HS-27A (cell line): ENCODE results near the gene UTY.

ENCODE experiments used
- DNase-seq: peaks from one replicate; pipeline ENCODE4 v3.0.0-alpha.2; 2012; ENCODE audit warnings: low read depth, missing footprints

Gene UTY

DNA sequence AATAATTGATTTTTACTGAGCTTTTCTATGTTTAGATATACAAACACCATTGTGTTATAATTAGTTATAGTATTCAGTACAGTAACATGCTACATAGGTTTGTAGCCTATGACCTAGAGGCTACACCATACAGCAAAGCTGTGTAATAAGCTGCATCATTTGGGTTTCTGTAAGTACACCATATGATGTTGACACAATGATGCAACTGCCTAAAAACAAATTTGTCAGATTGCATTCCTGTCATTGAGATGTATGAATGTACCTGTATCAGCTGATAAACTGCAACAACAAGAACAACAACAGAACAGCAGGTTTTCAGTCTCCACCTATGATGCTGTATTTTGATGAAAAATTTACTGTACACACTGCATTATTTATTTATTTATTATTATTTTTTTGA, 64.3 kb downstream of the UTY start:
- no peak for DNase-seq

DNA sequence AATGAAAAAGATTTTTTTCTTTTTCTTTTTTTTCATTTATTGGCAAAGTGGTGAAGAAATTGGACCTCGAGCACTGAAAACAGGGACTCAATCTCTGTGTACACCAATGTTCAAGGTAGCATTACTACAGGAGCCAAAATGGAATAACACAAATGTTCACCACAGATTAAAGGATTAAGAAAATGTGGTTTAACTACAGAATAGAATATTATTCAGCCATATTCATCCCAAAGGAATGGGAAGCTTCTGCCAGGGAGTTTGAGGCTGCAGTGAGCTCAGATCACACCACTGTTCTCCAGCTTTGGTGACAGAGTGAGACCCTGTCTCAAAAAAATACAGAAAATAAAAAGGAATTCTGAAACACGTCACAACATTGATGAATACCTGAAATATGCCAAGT, 81.0 kb downstream of the UTY start:
- no peak for DNase-seq

DNA sequence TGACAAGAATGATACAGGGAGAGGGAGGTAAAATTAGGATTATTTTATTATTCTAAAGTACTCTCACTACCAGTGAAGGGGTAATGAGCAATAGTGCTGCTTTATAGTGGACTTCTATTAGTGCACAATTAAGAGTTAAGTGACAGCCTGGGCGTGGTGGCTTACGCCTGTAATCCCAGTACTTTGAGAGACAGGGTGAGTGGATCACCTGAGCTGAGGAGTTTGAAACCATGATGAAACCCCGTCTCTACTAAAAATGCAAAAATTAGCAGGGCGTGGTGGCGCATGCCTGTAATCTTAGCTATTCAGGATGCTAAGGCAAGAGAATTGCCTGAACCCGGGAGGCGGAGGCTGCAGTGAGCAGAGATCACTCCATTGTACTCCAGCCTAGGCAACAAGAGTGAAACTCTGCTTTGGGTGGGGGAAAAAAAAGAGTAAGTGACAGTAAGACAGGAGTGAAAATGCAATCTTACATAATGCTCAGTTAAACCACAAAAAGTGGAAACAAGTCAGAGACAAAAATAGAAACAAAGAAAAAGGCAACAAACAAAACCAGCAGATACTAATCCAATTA, 98.6 kb downstream of the UTY start:
- no peak for DNase-seq

DNA sequence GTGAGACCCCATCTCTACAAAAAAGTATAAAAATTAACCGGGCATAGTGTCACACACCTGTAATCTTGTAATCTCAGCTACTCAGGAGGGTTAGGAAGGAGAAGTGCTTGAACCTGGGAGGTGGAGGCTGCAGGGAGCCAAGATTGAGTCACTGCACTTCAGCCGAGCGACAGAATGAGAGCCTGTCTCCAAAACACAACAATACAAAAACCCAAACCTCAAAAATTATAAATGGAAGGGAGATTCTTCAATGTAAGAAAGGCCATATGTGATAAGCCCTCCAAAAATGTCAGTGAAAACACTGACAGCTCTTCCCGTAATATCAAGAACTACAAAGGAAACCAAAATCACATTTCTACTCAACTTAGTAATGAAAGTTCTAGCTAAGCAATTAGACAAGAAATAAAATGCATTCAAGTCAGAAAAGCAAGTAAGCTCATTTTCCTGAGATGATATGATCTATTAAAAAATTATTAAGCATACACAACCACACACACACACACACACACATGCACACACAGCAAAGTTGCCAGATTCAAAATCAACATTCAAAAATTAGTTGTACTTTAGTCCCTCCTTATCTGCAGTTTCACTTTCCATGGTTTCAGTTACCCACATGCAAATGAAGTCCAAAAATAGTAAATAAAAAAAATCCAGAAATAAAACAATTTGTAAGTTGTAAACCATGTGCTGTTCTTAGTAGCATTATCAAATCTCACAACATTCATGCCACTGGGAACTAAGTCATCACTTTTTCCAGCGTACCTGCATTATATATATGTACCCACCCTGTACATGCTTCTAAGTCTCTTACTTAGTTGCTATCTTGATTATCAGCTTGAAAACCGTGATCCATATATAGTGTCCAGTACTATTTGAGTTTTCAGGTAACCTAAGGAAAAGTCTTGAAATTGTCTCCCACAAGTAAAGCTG, 108.7 kb downstream of the UTY start:
- DNase-seq = no peak

DNA sequence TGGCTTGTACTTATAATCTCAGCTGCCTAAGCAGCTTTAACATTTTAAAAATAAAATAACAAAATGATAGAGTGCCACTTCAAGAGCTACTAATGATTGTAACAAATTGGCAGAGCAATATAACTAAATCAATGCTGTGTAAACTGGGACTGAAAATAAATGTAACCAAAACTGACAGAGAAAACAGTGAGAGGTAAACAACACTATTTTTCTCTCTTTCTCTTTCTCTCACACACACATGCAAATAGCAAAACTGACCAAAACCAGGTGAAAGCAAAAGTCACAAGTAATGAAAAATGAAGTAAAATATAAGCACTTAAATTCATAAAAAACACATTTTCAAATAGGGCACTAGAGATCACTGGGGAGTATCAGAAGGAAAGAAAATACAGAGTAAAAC, 109.6 kb downstream of the UTY start:
- DNase-seq = no peak

DNA sequence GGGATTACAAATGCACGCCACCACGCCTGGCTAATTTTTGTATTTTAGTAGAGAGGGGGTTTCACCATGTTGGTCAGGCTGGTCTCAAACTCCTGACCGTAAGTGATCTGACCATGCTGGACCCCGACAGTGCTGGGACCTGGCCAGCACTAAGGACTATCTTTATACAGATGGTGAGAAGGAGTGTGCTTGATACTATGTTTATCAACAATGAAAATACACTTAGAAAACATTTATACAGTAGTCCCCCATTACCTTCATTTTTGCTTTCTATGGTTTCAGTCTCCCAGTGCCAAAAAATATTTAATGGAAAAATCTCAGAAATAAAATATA, 111.4 kb downstream of the UTY start:
- no peak for DNase-seq

DNA sequence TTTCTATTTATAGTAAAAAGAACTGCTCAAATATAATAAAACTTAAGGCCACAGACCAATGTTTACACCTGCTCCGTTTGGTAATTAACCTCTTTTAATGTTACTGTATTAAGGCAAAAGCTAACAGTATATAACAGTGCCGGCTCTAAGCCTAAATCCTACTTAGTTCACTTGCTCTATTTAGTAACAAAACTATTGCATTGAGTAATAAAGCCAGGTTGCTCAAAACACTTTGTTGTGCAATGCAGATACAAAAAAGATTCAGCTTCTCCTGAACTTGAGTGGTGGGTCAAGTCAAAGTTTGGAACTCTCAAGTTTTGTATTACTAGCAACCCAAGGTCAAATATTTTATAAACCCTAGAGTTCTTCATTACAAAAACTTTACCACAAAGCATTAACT, 116.2 kb downstream of the UTY start:
- DNase-seq = no peak

DNA sequence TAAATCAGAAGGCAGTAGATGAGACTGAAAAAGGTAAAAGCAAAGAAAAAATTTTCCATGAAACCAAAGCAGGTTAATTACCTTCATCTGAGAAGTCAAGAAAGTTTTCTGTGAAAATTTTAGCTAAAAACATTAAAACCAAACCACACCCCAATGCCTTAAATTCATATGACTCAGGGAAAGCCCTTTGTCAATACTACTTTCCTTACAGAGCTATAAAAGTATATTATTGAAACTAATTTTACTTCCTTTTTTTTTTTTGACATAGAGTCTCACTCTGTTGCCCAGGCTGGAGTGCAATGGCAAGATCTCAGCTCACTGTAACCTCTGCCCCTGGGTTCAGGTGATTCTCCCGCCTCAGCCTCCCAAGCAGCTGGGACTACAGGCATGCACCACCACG, 117.2 kb downstream of the UTY start:
- DNase-seq = no peak

DNA sequence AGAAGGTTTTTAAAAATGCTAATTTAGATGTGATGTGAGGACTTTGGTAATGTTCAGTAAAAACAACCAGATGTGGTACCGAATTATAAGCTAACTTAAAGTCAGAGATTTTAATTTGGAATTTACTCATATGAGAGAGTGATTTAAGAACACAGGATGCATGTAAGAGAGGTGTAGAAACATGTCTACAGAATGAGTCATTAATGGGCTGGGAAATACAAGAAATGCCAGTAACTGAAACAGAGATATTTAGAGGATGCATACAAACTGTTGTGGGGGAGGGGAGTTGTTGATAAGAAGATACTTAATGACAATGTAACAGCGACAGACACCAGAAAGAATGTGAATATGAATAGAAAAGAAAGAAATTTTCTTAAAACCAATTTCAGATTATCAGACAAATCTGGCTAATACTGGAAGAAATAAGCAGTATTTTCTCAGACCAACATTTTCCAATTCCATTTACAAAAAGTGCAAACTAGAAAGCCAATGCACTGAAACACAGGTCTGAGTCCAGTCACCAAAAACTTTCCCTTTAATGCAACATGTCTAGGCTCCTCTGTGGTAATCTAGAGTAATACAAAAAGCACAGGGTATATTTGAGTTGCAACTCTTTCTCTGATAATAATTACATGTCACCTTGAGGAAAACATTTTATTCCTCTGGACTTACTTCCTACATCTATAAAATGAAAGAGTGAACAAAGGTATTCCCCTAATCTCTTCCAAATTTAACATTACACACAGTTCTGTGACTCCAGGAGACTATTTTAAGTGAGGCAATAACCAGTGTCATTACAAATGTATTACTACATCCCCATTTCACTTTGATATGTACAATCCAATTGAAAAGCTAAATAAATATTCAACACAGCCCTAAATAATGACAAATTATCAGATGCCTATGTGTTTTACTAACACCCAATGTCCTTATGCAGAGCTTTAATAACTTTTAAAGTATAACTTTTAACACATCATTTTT, 117.9 kb downstream of the UTY start:
- peak; percentile 19 for DNase-seq

DNA sequence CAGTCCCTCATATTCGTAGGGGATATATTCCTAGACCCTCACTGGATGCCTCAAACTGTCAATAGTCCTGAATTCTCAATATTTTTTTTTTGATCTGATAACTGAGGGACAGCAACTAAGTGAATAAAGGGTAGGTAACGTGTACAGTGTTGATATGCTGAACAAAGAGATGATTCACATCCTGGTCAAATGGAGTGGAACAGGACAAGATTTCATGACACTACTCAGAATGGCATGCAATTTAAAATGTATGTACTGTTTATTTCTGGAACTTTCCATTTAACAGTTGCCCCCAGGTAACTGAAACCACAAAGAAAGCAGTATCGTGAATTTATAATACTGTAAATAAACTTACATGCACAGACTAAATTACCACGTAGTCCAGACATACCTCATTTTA, 128.4 kb downstream of the UTY start:
- DNase-seq = no peak

DNA sequence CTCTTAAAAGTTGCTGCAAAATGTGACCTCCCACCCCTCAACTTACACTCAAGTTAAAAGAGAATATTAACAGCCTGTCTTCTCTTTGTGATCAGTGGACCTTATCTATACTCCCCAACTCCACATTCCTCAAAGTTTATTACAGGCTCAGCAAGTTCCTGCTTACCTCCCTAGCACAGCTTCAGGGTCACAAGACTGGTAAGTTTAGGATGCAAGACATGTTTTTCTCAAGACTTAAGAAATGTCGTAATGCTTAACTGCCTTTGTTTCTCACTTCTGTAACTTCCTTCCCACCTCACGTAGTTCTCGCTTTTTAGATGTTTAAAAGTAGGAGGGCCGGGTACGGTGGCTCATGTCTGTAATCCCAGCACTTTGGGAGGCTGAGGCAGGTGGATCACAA, 132.7 kb downstream of the UTY start:
- DNase-seq = no peak

DNA sequence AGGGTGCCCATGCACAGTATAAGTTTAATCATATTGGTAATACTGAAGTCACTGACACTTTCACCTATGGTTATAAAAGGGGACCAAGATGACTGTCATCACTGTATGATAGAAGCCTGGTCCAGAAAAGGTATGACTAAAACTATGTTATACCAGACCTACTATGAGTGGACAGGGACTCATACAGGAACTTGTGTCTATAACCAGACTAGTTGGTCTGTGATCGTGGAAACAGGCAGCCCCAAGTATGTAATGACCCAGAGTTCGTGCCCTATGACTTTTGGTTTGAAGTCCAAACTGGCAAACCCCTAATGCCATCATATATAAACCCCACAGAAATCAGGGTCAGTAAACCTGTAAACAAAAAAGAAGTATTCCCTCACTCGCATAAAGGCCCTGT, 134.3 kb downstream of the UTY start:
- DNase-seq = no peak

DNA sequence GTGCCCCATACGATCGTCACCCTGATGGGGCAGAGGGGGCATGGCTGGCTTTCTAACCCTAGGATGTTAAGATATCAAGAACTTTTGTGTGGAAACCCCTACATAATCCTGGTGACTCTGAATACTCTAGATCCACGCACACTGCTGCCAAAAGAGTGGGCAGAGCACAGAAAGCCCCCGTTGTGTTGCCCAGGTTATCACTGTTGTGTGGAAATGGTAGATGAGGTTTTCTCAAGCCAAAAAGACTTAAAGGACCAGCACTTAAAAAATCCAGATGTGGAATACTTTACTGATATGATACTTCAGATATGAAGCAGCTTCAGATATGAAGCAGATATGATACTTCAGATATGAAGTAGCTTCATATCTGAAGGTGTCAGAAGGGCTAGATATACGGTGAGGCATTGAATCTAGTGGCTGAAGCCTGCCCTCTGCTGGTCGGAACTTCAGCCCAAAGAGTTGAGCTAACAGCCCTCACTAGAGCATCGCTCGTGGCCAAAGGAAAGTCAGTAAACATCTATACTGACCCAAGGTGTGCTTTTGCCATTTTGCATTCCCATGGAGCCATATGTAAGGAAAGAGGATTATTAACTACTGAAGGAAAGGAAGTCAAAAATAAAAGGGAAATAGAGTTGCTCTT, 136.4 kb downstream of the UTY start:
- DNase-seq = no peak

DNA sequence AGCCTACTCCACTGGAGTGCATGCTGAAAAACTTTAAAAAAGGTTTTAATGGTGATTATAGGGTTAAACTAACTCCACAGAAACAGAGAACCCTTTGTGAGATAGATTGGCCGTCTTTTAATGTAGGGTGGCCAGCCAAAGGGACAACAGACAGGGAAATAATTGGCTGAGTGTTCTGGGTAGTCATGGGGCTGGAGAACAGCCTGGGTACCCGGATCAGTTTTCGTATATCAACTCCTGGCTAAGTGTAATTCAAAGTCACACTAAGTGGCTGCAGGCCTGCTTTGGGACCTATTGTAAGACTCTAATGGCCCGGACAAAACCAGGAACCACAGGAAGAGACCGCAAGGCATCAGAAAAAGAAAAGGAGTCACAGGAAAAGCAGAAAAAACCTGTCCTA, 139.9 kb downstream of the UTY start:
- no peak for DNase-seq

DNA sequence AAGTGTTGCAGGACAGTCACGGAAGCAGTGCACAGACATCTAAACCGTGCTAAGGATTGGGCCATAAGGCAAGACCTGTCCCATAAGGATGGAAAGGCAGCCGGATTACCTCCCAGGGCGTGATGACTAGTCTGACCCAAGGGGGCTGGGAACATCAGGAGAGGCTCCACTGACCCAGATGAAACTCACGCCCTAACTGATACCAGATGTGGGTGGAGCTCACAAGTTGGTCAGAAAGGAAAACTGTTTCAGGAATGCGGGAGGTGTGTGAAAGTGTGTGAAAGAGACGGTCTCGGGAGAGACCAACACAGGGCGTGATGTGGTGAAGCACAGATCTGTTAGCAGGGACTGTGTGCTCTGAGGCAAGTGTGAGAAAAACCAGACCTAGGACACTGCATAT, 140.5 kb downstream of the UTY start:
- DNase-seq = no peak

DNA sequence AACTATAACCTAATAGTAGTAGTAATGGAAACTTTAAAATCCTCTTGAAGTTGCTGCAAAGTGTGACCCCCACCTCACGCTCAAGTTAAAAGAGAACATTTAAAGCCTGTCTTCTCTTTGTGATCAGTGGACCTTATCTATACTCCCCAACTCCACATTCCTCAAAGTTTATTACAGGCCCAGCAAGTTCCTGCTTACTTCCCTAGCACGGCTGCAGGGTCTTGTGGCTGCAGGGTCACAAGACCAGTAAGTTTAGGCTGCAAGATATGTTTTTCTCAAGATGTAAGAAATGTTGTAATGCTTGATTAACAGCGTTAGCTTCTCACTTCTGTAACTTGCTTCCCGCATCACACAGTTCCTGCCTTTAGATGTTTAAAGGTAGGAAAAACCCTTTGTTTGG, 141.1 kb downstream of the UTY start:
- no peak for DNase-seq

DNA sequence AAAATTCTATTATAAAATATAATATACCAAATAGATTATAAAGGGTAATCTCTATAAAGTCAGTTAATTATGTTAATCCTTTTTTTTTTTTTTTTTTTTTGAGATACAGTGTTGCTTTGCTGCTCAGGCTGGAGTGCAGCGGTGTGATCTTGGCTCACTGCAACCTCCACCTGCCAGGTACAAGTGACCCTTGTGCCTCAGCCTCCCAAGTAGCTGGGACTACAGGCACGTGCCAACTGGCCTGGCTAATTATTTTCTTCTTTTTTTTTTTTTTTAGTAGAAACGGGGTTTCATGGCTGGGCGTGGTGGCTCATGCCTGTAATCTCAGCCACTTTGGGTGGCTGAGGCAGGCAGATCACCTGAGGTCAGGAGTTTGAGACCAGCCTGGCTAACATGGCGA, 141.9 kb downstream of the UTY start:
- no peak for DNase-seq

DNA sequence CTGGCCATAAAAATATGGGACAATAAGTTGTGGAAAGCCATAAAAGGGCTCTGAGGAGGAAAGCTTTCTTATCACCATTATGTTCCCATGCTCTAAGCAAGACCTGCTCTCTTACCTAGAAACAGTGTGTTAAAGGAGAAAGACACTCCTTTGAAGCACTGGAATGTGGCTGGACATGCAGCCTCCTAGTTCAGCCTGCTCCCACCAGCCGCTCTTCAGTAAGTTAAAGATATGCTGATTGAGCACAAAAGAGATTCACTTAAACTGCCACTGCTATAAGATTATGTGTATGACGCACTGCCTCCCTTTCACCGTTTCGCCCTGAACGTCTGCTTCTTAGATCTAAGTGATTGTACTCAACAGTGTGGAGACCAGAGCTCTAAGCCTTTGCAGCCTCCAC, 146.0 kb downstream of the UTY start:
- no peak for DNase-seq

DNA sequence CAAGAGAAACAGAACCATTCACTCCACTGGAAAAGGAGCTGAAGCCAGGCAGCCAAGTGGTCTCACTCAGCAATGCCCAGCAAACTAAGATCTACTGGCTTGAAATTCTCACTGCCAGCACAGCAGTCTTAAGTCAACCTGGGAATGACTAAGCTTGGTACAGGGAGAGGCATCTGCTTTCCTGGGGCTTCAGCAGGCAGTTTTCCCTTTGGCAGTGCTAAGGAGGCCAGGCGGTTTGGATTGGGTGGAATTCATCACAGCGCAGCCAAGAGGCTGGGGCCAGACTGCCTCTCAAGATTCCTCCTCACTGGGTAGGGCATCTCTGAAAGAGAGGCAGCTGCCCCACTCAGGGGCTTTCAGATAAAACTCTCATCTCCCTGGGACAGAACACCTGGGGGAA, 149.2 kb downstream of the UTY start:
- no peak for DNase-seq

DNA sequence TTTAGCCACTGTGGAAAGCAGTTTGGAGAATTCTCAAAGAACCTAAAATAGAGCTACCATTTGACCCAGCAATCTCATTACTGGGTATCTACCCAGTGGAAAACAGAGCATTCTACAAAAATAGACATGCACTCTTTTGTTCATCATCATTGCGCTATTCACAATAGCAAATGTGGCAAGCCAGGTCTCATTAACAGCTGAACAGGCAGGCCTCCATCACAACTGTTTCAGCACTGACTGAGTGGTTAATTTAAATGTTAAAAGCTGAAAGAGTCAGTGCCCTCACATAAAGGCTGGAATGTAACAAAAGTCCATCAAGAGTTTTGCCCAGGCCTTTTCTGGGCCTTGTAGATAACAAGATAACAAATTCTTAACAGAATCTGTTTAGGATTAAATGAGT, 166.9 kb downstream of the UTY start:
- DNase-seq = no peak

DNA sequence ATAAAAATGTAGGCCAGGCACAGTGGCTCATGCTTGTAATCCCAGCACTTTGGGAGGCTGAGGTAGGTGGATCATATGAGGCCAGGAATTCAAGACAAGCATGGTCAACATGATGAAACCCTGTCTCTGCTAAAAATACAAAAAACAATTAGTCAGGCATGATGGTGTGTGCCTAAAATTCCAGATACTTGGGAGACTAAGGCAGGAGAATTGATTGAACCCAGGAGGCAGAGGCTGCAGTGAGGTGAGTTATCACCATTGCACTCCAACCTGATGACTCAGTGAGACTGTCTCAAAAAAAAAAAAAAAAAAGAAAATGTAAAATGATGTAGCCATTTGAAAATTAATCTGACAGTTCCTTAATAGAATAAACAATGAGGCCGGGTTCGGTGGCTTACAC, 171.9 kb downstream of the UTY start:
- DNase-seq = no peak

DNA sequence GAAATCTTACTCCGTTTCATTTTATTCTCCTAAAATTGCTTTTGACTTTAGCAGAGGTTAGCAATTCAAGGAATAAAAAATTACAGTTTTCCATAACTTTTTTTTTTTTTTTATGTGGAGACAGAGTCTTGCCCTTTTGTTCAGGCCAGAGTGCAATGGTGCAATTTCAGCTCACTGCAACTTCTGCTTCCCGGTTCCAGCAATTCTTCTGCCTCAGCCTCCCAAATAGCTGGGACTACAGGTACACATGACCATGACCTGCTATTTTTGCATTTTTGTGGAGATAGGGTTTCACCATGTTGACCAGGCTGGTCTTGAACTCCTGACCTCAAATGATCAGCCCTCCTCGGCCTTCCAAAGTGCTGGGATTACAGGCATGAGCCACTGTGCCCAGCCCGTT, 179.0 kb downstream of the UTY start:
- DNase-seq = no peak
